Stimulated activated naive CD4-positive, alpha-beta T cell treated with Interleukin-2 at 50 U/mL for 16 hours (primary cell): ENCODE results near the gene PTRHD1.
"Not testable (repeated sequence)": the region's sequence is repeated elsewhere in the genome, so short reads cannot be mapped to it uniquely, and the experiment has no call there.

Experiments
- DNase-seq: peaks from one replicate; lab custom pipeline; 2025; lab: John Stamatoyannopoulos, UW

The PTRHD1 gene

GRCh38 chr2:24792874-24793760, at the start of gene PTRHD1, which contains the start of gene CENPO:
TSS of gene PTRHD1 (minus strand) at chr2:24793391. CDS start at chr2:24793377, 14 bp downstream.
TSS of gene CENPO (plus strand) at chr2:24793425. CDS start at chr2:24793920, 495 bp downstream.
- peak; percentile 95 for DNase-seq

- DNase-seq = no peak
Measured at GRCh38 chr2:24842081-24843050, 49.2 kb upstream of the PTRHD1 start.

GRCh38 chr2:24840962-24841945, 48.1 kb upstream of the PTRHD1 start:
- DNase-seq = no peak

GRCh38 chr2:24840164-24840869, 47.1 kb upstream of the PTRHD1 start:
- DNase-seq = no peak

- no peak for DNase-seq
Measured at GRCh38 chr2:24839729-24840128, 46.5 kb upstream of the PTRHD1 start.

GRCh38 chr2:24838541-24838940, 45.4 kb upstream of the PTRHD1 start:
- no peak for DNase-seq

GRCh38 chr2:24837996-24838513, 44.9 kb upstream of the PTRHD1 start:
- DNase-seq = no peak

- DNase-seq = no peak
Measured at GRCh38 chr2:24836706-24837105, 43.5 kb upstream of the PTRHD1 start.

GRCh38 chr2:24836206-24836605, 43.0 kb upstream of the PTRHD1 start:
- no peak for DNase-seq

- DNase-seq = not testable (repeated sequence)
Measured at GRCh38 chr2:24835411-24835810, 42.2 kb upstream of the PTRHD1 start.

GRCh38 chr2:24834733-24835395, 41.7 kb upstream of the PTRHD1 start:
- DNase-seq = no peak

GRCh38 chr2:24833821-24834732, 40.9 kb upstream of the PTRHD1 start:
- DNase-seq = no peak

GRCh38 chr2:24832931-24833701, 39.9 kb upstream of the PTRHD1 start:
- DNase-seq = no peak

- no peak for DNase-seq
Measured at GRCh38 chr2:24832521-24832920, 39.3 kb upstream of the PTRHD1 start.

GRCh38 chr2:24832073-24832461, 38.9 kb upstream of the PTRHD1 start:
- no peak for DNase-seq

GRCh38 chr2:24831221-24832072, 38.3 kb upstream of the PTRHD1 start:
- DNase-seq = no peak

GRCh38 chr2:24830786-24831185, 37.6 kb upstream of the PTRHD1 start:
- DNase-seq = no peak
